Upper lobe of left lung (tissue), 4 donors: ENCODE measurements around the gene LRRC2.

Experiments used
- CTCF ChIP-seq, 6 experiments: fragments of 450-650 bp in 4 of 6; fragments of 200-600 bp in 2 of 6; sonication (generic) in 2 of 6; IDR thresholded peaks; one replicate each; pipeline ENCODE4 v1.5.1; 2016 to 2019; ENCODE audit warnings: antibody characterized with exemption in 6 of 6
- POLR2A ChIP-seq, 4 donors: fragments of 450-650 bp; IDR thresholded peaks; one replicate each; pipeline ENCODE4 v1.5.1; 2016 to 2017; ENCODE audit warnings: antibody characterized with exemption in 4 of 4, mild to moderate bottlenecking in 2 of 4

- TF ChIP-seq POLR2A (IDR thresholded peaks at IDR 0.05) (no peak), CTCF (IDR thresholded peaks at IDR 0.05) (no peak)
Measured at GRCh38 chr3:46472736-46473135, 93.4 kb downstream of the LRRC2 start.
